Measurements from ENCODE around the gene JAKMIP1.

The JAKMIP1 gene

DNA sequence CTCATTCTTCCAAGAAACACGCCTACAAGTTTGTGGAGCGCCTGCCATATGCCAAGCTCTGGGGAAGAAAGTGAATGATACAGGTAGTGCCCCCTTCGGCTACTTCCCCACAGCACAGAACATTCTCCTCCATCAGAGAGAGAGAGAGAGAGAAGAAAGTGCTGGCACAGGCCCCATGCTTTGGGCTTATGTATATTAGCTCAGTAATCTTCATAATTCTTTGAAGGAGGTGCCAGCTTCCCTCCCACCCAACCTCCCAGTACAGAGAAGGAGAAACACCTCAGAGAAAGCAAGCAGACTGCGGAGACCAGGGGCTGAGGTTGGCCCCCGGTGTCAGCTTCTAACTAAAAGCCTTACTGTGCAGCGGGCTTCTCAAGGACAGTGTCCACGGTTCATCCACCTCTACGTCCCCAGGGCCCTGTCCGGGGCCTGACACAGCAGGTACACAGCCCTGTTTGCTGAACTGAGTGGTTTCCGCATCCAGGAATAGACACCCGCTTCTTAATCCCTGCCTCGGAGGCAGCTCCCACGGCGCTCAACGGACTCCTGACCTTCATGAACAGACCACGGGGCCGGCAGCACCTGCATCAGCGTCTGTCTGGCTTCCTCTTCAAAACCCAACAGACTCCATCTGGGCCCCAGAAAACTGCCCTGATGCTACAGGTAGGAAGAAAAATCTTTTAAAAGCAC, 50.2 kb downstream of the JAKMIP1 start:
- TF ChIP-seq, protein P1, sequence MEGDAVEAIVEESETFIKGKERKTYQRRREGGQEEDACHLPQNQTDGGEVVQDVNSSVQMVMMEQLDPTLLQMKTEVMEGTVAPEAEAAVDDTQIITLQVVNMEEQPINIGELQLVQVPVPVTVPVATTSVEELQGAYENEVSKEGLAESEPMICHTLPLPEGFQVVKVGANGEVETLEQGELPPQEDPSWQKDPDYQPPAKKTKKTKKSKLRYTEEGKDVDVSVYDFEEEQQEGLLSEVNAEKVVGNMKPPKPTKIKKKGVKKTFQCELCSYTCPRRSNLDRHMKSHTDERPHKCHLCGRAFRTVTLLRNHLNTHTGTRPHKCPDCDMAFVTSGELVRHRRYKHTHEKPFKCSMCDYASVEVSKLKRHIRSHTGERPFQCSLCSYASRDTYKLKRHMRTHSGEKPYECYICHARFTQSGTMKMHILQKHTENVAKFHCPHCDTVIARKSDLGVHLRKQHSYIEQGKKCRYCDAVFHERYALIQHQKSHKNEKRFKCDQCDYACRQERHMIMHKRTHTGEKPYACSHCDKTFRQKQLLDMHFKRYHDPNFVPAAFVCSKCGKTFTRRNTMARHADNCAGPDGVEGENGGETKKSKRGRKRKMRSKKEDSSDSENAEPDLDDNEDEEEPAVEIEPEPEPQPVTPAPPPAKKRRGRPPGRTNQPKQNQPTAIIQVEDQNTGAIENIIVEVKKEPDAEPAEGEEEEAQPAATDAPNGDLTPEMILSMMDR (IDR thresholded peaks at IDR 0.05; ENCODE audit: low read depth, low read length, missing control alignments) = no peak
- no peak overlapping the region for H3K4me3 ChIP-seq (replicated peaks; ENCODE audit: low read depth, low read length)
- DNase-seq (ENCODE audit: extremely low read depth, low read depth) = no peak

DNA sequence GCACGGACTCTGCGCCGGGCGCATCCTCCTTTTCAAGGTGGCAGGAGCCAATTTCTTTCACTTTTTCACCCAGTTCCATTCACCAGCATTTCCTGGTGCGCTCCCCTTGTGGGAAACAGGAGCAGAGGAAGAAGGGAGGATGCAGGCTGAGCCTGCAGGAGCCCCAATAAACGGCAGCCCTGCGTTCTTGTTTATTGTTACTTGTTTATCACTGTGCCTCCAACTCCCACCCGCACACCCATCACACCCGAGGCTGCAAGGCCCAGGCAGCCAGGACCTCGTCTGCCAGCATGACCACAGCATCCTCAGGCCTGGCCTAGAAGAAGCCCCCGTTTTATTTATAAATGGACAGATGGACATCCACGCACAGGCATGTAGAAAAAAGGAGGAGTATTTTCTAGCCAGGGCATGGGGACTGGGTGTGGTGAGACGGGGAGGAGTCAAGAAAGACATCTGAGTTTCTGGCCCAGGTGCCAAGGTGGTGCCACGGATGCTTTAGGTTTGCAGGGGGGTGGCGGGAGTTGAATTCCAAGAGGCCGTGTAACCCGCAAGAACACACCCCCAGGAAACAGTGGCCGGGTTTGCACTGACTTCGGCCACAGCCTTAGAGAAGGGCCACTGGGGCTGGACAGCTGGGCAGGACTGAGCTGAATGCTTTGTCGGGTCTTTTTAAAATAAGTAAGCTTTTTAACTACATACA, 51.7 kb downstream of the JAKMIP1 start:
- TF ChIP-seq, protein P1 (IDR thresholded peaks at IDR 0.05; ENCODE audit: low read depth, low read length, missing control alignments) = no peak
- DNase-seq (ENCODE audit: extremely low read depth, low read depth) = no peak

DNA sequence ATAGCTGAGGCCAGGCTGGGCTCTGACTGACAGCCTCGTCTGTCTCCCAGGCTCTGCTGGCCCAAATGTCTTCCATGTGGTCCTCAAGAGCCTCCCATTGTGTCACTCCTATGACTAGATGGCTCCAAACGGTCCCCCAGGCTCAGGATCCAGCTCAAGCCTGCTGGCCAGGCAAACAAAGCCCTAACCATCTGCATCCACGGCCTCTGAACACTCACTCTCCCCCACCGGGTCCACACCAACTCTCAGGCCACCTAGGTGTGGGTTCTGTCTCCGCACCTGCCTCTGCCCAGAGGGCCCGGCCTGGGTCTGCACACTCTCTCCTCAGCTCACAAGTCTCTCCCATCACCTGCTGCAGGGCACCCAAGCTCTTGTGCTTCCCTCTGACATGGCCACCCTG, 52.9 kb downstream of the JAKMIP1 start:
- TF ChIP-seq, protein P1 (IDR thresholded peaks at IDR 0.05; ENCODE audit: low read depth, low read length, missing control alignments) = no peak
- DNase-seq (ENCODE audit: extremely low read depth, low read depth) = no peak
- no peak overlapping the region for H3K4me3 ChIP-seq (replicated peaks; ENCODE audit: low read depth, low read length)

More for the DNA sequence above, 51.7 kb downstream of the JAKMIP1 start:
- H3K4me3 ChIP-seq (replicated peaks; ENCODE audit: low read depth, low read length) = no peak overlapping the region

DNA sequence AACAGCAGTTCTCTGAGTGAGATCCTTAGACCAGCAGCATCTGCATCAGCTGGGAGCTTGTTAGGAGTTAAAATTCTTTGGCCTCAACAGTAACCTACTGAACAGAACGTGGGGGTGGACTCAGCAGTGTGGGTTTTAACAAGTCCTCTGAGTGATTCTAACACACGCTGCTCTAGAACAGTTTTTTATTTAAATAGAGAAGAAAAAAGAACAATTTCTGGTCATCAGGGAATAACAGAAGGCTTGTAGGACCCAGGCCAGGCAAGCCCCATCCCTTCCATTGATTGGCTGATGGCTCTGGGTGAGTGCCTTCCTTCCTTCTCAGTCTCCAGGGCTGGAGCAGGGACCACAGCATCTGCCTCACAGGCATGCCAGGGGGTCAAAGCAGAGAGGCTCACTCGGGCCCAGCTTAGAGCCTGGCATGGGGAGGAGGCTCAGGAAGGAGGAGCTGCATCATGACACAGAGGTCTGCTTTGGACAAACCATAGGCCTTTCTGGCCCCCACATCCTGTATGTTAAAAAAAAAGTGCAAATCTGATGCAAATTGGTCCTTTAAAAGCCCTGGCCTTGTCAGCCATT, 56.7 kb downstream of the JAKMIP1 start:
- TF ChIP-seq, protein P1 (IDR thresholded peaks at IDR 0.05; ENCODE audit: low read depth, low read length, missing control alignments) = no peak
- no peak overlapping the region for H3K4me3 ChIP-seq (replicated peaks; ENCODE audit: low read depth, low read length)
- no peak for DNase-seq (ENCODE audit: extremely low read depth, low read depth)

DNA sequence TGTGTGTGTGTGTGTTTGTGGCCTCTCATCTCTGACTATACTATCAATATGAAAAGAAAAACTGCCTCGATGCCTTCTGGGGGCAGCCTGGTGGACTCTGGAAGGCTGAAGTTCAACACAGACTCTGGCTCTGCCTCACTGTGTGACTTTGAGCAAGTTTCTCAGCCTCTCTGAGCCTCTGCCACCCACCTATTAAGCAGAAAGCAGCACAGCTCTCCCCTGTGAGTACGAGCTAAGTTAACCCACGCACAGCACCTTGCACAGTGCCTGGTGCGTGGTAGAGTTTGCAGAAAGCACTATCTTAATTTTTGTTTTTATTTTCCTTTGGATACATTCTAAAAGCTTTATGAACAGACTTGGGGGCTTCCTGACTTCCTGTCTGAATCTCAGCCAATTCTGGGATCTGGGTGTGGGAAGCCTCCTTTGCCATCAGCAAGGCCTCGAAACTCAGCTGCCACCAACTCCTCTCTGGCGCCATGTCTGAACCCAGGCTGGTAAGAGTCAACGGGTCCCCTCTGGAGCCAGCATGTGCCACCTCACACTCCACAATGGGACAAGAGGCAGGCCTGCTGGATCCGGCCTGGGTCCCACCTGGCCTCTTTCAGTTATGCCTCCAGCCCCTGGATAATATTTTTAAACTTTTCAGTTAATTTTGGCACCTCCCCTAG, 57.3 kb downstream of the JAKMIP1 start:
- TF ChIP-seq, protein P1 (IDR thresholded peaks at IDR 0.05; ENCODE audit: low read depth, low read length, missing control alignments) = no peak
- no peak overlapping the region for H3K4me3 ChIP-seq (replicated peaks; ENCODE audit: low read depth, low read length)
- no peak for DNase-seq (ENCODE audit: extremely low read depth, low read depth)

DNA sequence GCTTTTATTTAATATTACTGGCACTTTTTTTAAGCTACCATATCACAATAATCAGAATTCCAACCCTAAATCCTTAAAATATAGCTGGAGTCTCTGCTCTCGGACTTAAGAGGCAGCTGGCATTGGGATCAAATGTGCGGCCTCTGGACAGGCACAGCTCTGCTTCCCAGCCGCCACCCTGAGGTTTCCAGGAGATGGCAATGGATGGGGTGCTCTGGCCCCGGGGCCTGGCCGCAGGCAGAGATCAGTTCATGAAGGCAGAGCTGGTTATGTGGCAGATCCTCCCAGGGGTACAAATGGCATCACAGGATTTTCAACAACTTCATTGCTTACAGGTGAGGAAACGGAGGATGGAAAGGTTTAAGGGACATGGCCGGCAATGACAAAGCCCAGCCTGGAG, 57.8 kb downstream of the JAKMIP1 start:
- DNase-seq (ENCODE audit: extremely low read depth, low read depth) = no peak
- TF ChIP-seq, protein P1 (IDR thresholded peaks at IDR 0.05; ENCODE audit: low read depth, low read length, missing control alignments) = no peak
- no peak overlapping the region for H3K4me3 ChIP-seq (replicated peaks; ENCODE audit: low read depth, low read length)
